NK-92 (cell line): ENCODE results near the gene RNF166.

Experiments
- DNase-seq: peaks from one replicate; lab custom pipeline; 2025; ENCODE audit not compliant: unreplicated experiment; lab: John Stamatoyannopoulos, UW

Gene RNF166

DNA sequence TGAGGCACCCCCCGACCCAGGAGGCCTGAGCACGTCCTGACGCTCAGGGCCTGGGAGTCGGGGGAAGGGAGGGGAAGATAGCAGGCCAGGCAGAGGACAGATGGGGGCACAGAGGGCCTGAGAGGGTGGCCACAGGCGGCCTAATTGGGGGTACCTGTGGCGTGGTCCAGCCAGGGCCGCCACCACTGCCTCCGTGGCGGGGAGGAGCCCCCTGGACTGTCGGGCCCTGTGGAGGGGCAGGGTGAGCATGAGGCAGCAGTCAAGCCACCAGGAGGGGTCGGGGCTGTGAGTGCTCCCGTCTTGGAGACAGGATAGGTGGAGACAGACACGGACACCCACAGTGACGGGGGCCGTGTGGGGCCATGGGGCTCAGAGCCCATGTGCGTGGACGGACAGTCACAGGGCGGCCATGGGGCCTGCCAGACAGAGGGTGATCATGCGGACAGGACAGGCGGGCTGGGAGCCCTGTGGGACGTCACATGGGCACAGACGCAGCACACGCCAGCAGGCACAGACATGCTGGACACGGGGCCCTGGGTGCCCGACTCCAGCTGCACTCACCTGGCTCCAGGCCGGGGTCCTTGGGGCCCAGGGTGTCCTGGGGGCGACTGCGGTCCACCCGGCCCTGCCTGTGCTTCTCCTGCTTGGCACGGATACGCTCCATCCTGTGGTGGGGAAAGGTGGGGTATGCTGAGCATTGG lies 18.8 kb upstream of the RNF166 start:
- DNase-seq: no peak

DNA sequence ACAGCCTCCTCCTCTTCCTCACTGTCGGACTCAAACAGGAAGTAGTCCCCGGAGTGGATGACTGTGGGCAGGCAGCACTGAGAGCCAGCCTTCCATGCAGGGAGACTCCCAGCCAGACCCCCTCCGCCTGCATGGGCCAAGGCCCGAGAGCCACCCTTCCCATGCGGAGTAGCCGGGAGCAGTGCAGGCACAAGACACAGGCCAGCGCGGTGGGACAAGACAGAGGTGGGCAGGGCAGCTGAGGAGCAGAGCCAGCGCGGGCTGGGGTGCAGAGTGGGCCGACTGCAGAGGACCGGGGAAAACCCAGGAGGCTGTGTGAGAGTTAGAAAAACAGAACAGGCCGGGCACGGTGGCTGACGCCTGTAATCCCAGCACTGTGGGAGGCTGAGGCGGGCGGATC lies 17.7 kb upstream of the RNF166 start:
- no peak for DNase-seq

DNA sequence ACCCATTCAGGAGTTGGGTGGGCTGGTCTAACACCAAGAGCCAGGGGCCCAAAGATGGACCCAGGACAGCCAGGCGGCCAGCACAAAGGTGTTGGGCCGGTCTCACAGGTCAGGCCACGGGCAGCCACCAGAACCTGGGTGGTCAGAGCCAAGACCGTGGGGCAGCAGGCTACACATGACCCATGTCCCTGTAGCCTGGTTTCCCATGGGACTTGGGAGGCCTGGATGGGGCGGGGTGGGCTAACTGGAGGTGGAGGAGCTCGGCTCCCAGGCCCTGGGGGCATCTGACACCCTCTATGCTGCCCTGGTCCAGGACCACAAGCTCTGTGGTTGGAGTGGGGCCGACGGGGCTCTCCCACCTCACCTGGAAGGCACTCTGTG lies 17.3 kb upstream of the RNF166 start:
- DNase-seq: no peak

DNA sequence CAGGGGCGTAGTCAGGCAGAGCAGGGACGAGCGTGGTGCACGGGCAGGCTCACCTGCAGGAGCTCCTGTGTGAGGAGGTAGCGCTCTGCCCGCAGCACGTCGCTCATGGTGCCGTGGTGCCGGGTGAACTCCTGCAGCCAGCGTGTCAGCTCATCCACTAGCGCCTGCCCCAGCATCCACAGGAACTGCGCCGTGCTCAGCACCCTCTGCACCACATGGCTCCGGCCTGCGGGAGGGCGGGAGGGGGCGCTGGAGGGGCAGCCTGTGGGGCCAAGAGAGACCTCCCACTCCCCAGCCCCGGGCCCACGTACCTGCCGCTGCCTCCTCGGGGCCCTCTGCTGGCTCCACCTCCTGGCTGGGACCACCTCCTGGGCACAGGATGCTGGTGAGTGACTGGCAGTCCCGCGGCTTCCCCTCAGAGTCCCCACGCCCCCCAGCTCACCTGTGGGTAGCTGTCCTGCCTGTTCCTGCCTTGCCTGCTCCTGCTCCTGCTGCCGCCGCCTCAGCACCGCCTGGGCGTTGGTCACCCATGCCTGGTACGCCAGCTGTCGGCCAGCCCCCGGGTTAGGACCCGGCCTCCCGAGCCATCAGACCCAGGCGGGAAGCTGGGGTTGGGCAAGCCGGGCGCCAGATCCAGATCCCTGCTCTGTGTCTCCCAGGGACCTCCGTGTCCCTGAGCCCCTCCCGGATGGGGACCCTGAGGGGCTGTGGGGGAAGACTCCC lies 16.7 kb upstream of the RNF166 start:
- no peak for DNase-seq

DNA sequence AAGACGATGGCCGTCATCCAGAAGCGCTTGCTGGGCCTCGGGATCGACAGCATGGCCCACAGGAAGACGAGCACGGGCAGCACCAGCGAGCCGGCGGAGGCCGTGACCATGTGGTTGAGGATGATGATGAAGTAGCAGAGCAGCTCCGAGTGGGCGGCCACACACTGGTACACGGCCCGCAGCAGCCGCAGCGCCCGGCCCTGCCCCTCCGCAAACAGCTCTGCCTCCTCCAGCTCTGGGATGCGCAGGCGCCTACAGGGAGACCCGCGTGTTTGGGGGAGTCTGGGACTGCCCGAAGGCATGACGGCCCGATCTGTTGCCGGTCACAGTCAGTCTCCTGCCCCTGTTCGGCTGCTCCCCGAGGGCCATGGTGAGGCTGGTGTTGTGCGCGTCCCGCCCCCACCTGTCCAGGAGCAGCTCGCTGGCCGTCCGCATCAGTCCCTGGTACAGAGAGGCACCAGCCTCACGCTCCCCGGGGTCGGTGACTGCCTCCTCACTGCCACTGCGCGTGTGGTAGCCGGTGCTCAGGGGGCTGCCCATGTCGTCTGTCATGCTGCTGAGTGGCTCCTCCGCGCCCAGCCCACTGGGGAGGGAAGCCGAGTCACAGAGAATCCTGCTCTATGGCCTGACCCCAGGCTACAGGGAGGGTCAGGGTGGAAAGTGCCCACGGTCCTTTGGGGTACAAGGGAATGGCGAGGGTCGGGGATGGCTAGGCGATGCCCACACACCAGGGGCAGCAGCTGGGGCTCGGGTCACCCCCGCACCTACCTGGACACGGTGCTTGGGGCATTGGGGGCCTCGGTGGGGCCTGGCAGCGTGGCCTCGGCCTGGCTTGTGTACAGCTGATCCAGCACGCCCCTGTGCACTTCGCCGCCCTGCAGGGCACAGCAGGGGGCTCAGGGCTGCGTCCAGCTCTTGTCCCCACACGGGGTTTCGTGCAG lies 15.9 kb upstream of the RNF166 start:
- DNase-seq: no peak

DNA sequence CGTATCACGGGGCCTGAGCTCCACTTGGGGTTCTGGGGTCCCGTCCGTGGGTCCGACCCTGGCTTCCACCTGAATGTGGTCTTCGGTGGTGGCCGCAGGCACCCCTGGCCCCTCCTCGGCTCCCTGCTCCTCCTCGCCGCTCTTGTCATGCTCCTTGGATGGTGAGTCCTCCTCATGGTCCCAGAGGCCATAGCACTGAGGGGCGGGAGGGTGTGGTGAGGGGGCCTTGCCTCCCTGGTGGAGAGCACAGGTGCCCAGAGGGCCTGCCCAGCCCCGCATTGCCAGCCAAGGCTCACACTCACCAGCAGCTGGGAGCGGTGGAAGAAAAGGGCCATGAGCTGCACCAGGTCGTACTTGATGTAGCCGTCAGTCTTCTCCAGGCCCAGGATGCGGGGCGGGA lies 15.0 kb upstream of the RNF166 start:
- no peak for DNase-seq

DNA sequence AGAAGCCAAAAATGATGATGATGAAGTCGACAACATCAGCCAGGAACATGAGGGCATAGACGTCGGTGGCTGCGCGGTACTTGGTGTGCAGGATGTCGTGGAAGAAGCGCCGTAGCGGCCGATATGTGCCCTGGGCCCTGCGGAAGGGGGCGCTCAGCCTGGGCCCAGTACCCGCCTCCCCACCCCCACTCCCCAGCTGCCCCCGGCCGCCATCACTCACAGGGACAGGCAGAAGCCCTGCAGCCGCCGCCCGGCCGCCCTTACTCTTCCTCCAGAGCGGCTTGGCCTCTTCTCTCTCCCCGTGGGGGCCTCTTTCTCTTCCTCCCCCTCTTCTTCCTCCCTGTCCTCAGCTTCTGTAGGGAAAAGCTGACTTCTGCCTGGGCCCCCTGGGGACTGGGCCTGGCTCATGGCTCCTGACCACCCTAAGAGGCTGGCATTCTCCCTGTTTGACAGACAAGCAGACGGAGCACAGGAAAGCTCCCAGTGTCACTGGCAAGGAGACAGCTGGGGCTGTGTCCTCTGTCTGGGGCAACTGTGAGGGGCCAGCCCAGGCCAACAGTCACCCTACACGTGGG lies 14.3 kb upstream of the RNF166 start:
- no peak for DNase-seq

DNA sequence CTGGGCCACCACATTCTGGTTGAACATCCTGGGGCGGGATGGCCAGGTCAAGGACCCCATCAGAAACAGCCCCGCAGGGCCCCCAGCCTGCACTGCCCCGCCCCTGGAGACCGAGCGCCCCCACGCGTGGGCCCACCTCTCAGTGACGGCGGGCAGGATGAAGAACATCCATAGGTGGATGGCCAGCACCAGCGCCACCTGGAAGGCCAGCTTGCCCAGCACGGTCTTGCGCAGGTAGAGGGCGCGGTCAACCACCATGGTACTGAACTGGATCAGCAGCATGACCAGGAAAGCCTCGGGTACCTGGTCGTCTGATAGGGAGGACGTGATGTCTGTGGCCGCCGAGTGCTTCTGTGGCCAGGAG lies 13.7 kb upstream of the RNF166 start:
- no peak for DNase-seq

DNA sequence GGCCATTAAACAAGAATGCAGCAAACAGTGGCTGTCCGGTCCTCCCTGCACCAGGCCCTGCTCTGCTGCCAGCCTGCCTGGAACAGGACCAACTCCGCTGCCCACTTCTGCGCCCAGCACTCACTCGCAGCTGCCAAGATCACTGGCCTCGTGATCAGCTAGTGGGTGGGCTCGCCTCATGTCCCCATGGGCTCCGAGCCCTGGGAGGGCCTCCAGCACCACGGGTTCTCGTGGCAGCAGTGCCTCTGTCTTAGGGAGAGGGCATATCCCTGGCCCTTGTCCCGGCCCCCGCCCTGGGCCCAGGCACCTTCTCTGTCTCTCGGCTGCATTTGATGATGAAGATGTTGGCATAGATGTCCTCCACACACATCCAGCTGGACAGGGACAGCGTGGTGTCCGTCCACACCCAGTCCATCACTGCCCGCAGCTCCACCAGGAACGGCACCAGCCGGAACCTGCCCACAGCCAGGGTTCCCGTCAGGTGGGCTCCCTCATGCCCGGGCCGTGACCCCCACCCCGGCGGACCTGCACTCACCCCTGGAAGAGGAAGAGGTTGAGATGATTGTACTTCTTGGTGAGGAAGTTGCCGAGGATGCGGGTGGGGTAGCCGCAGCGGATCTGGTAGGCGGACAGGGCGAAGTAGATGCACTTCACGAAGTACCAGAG lies 13.2 kb upstream of the RNF166 start:
- no peak for DNase-seq

DNA sequence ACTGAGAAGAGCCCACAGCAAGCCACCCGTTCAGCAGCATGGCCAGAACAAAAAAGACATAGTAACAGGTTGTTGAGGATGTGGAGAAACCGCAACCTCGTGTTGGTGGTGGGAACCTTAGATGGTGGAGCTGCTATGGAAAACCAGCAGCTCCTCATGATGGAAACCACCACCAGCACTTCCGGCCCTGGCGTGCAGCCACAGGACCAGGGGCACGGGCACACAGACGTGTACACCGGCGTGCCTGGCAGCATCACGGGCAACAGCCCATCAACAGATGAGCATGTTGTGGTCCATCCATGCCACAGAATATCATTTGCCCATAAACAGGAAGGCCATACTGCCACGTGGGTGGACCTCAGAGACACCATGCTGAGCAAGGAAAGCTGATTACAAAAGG lies 12.0 kb upstream of the RNF166 start:
- DNase-seq: no peak

DNA sequence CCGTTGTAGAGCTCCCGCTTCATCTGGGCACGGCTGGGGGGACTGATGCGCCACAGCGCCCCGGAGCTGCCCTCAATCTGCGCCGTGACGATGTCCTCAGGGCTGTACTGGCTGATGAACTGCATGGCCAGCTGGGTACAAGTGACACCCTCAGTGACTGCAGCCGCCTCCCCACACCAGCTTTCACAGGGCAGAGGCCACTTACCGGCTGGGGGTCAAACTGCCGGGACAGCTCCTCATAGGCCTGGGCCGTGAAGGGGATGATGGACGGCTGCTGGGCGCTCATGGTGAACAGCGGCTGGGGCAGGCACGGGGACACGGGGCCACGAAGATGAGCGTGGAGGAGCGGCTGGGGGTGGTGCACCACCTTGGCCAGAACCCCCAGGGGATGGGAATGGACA lies 10.4 kb upstream of the RNF166 start:
- DNase-seq: no peak

DNA sequence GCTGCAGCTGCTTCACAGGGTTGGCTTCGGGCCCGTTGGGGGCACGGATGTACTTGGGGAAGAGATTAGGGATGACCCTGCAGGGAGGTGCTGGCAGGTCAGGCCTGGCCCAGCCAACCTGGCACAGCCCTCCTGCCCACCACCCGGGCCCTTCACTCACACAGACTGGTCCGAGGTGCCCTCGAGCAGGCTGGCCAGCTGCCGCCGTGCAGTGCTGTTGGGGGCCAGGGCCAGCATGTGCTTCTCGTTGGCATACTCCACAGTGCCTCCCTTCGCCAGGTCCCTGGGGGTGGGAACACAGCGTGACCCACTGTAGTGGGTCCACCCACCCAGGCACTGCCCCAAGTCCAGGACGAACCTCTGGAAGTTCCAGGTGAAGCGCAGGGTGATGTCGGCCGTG lies 10.0 kb upstream of the RNF166 start:
- no peak for DNase-seq

DNA sequence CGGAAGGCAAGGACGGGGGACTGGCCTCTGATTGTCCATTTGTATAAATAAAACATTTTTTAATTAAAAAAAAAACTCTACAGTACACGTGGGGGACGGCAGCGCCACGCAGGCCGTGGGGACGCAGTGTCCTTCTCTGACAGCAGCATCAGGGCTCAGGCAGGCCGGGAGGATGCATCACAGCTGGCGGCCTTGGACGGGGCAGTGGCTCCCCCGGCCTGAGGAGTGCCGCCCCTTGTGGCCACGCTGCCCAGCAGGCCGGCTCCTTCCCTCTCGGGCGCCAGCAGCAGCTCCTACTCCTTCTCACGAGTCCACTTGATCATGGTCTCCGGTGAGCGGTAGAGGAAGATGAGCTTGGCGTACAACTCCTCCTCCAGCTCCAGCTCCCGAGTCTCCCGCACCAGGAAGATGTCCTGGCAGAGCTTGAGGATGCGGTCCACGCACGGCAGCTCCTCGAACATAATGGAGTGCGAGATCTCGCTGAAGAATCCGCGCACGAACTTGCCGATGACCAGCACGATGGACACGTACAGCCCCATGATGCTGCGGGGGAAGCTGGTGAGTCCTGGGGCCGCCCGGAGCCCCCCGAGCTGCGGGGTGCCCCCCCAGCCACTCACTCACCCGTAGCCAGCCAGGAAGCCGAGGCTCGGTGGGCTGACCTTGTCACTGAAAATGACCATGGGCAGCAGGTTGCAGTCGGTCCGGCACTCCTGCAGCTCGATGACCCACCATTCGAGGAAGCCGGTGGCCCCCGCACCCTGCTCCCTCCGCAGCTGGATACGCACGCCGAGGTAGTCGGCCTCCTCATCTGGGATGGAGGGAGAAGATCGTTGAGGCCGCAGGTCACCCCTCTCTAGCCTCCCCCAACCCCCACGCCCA lies 9.3 kb upstream of the RNF166 start:
- no peak for DNase-seq

DNA sequence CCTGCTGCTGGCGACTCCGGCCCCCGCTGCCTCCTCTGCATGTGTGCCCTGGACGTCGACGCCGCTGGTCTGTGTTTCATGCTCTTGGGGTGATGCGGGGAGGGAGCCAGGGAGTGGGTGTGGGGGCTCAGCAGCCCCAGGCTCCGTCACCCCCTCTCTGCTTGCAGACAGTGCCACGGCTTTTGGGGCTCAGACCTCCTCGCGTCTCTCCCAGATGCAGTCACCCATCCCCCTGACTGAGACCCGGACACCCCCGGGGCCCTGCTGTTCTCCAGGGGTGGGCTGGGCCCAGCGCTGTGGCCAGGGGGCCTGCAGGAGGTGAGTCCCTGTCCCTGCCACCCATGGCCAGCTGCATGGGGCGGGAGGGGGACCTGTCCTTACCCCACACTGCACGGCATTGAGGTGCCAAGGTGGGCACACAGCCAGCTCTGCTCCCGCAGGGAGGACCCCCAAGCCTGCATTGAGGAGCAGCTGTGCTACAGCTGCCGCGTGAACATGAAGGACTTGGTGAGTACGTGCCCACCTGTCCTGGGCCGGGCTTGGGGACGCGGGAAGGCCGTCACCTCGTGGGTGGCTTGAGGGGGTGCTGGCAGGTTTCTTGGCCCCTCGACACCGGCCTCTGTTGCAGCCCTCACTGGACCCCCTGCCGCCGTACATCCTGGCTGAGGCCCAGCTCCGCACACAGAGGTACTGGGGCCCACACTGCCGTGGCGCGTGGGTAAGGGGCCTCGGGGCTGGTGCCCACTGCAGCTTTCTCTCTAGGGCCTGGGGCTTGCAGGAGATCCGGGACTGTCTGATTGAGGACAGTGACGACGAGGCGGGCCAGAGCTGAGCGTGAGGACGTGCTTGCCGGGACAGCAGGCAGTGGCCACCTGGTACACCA lies 8.5 kb upstream of the RNF166 start:
- no peak for DNase-seq

DNA sequence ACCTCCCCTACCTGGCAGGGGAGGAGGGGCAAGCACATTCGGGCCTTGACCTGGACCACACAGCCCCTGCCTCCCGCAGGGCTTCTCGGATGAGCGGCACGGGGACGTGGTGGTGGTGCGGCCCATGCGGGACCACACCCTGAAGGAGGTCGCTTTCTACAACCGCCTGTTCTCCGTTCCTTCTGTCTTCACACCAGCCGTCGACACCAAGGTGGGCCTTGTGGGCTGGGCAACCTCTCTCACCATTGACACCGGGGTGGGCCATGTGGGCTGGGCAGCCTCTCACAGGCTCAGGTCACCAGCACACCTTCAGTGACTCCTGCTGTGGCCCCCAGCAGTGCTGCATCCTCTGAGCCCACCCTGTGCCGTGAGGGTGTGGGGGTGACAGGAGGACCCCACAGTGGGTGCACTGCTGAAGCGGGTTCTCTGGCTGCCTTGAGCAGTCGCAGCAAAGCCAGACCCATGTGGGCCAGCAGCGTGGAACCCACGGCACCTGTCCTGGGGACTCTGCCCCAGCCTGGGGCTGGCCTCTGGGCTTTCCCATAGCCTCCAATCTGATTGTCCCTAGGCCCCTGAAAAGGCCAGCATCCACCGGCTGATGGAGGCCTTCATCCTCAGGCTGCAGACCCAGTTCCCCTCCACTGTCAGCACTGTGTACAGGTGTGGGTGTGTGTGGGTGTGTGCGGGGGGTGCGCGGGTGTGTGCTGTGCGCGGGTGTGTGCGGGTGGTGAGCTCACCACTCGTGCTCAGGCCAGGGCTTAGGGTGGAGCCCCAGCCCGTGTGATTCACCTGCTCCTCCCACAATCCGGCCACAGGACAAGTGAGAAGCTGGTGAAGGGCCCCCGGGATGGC lies 7.6 kb upstream of the RNF166 start:
- no peak for DNase-seq

DNA sequence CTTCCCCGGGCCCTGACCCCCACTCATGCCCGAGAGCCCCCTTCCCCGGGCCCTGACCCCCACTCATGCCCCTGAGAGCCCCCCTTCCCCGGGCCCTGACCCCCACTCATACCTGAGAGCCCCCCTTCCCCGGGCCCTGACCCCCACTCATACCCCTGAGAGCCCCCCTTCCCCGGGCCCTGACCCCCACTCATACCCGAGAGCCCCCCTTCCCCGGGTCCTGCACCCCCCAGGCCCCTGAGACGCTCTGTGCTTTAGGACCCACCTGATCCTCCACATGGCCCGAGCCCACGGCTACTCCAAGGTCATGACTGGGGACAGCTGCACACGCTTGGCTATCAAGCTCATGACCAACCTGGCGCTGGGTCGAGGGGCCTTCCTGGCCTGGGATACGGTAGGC lies 6.8 kb upstream of the RNF166 start:
- DNase-seq: no peak

DNA sequence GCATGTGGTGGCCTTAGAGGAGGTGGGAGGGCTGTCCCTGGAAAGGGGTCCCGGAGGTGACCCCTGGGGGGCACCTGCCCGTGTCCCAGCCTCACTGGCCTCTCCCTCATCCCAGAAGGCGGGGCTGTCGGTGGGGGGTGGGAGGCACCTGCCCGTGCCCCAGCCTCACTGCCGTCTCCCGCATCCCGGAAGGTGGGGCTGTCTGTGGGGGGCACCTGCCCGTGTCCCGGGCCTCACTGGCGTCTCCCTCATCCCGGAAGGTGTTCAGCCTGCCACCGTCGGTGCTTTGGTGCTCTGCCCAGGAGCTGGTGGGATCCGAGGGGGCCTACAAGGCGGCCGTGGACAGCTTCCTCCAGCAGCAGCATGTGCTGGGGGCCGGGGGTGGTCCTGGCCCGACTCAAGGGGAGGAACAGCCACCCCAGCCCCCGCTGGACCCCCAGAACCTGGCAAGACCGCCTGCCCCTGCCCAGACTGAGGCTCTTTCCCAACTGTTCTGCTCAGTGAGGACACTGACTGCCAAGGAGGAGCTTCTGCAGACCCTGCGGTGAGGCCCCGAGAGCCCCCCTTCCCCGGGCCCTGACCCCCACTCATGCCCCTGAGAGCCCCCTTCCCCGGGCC lies 6.3 kb upstream of the RNF166 start:
- no peak for DNase-seq
